SIG-M5 treated with dmso at 0.1 percent for 504 hours (cell line): Measurements from ENCODE around the gene ATXN8OS.
"Not testable (repeated sequence)": the region's sequence is repeated elsewhere in the genome, so short reads cannot be mapped to it uniquely, and the experiment has no call there.

Source experiments
- DNase-seq: peaks from one replicate; lab custom pipeline; 2025; ENCODE audit not compliant: unreplicated experiment; lab: John Stamatoyannopoulos, UW

The ATXN8OS gene

DNA sequence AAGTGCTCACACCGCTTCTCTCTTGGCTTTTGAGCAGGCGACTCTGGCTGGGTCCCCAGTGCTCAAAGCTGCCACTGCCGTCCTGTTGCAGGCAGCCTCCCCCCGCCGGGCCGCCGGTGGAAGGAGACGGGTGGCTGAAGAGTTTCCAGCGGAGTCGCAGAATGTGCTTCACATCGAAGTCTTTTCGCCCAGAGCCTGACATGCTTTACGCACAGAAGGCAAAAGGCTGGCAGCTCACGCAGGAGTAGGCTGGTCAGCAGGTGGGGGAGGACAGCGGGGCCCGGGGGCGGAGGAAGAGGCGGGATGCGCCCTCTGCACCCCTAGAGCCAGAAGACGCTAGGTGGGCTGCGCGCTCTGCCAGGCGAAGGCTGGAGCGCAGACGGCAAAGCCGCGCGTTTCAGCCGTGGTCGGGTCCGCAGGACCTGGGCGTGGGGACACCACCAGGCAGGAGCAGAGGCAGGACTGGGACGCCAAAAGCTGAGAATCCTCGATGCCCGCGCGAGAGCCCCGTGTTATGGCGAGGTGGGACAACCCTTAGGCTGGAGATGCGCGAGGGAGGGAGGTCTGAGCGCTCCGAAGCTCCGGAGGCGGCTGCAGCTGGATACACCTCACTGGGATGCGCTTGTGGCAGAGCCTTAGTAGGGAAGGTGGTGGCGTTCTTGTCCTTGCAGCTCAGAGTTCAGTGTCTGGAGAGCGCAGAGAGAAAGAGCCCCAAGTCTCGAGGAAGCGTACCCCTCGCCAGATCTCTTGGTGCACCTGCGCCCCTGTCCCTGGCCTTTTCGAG lies at the start of gene ATXN8OS:
Gene ATXN8OS, plus strand, starts transcription at position 329 of the 784 bp plus-strand sequence.
- DNase-seq, result no peak

- DNase-seq, result no peak
These were observed 27.6 kb upstream of the ATXN8OS start for GRCh38 chr13:70080012-70080411.

GRCh38 chr13:70087247-70087646 lies 20.4 kb upstream of the ATXN8OS start:
- DNase-seq, result no peak

GRCh38 chr13:70088926-70089325 lies 18.7 kb upstream of the ATXN8OS start:
- DNase-seq, result no peak

- no peak for DNase-seq
These were observed 17.4 kb upstream of the ATXN8OS start for GRCh38 chr13:70090036-70090723.

DNA sequence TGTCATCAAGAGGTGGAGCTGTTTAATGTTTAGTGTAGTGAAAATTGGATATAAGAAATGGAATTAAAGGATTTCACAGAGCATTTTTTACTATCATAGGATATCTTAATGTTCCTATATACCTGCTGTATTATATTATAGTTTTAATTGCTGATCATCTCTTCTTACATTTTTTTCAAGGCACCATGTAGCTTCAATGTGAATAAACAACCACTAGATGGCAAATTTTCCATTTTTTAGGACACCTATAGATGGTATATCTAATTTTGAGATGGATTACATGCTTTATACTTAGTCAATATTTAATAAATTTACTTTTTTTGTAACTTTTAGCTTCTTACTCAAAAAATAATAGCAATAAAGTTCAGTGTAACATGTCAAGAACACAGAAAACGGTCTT lies 9.0 kb upstream of the ATXN8OS start:
- DNase-seq, result peak; percentile 15

DNA sequence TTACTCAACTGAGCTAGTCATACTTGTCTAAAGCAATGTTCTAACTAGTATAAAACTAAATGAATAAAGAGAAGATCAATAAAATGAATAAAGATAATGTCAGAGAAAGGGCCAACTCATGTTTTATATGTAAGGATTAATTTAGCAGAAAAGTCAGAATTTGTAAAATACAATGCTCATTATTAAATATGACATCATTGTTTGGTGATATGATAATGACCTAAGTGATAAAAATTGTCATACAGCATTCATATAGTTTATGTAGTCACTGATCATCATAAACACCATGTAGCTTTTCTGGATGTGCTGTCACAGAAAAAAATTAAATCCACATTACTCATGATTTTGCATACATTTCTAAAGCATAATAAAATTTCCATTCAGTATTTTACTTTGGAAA lies 3.1 kb upstream of the ATXN8OS start:
- DNase-seq, result no peak

GRCh38 chr13:70107125-70107497 lies 515 bp upstream of the ATXN8OS start:
- DNase-seq, result no peak

GRCh38 chr13:70108356-70109105 lies 905 bp downstream of the ATXN8OS start, which contains the start of gene KLHL1:
KLHL1 (minus strand) TSS chr13:70108452; CDS start chr13:70107699, 753 bp downstream.
- no peak for DNase-seq

- no peak for DNase-seq
These were observed 9.8 kb downstream of the ATXN8OS start for GRCh38 chr13:70117338-70117905.

- DNase-seq, result no peak
These were observed 18.1 kb downstream of the ATXN8OS start for GRCh38 chr13:70125693-70126092.

GRCh38 chr13:70128098-70128497 lies 20.5 kb downstream of the ATXN8OS start:
- DNase-seq, result no peak

DNA sequence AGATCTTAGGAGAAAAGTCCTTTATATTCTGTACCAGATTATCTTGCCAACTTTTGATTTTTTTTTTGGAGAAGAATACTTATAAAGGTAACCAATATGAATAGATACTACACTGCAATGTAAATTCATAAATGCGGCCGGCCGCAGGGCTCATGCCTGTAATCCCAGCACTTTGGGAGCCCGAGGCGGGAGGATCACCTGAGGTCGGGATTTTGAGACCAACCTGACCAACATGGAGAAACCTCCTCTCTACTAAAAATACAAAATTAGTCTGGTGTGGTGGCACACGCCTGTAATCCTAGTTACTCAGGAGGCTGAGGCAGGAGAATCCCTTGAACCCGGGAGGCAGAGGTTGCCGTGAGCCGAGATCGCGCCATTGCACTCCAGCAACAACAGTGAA lies 35.0 kb downstream of the ATXN8OS start:
- not testable (repeated sequence) for DNase-seq

DNA sequence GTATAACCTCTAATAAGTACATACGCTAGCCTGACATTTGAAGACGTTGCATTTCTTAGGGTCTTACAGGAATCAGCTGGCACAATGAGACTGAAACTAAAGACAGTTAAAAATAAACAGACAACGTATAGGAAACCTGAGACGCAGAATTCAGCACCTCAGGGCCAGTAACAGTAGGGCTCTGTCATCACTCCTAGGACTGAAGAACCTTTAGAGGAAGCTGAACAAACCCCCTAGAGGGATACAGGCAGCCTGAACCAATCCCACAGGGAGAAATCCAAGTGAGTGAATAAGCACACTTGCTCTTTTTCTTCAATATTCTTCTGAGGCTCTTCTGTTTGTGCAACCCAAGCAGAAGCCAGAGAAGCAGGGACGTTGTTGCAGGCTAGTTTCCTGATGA lies 54.5 kb downstream of the ATXN8OS start:
- no peak for DNase-seq

DNA sequence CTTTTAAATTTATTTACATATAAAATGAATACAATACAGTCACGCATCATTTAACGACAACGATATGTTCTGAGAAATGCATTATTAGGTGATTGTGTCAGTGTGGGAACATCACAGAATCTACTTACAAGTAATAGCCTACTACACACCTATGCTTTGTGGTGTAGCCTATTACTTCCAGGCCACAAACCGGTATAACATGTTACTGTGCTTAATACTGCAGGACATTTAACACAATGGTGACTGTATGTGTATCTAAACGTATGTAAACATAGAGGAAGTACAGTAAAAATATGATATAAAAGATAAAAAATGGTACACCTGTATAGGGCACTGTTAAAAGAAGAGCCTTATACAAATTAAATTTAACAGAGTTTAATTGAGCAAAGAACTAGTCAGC lies 63.1 kb downstream of the ATXN8OS start:
- peak; percentile 14 for DNase-seq

- no peak for DNase-seq
These were observed 63.5 kb downstream of the ATXN8OS start for GRCh38 chr13:70171151-70171550.

GRCh38 chr13:70172946-70173597 lies 65.4 kb downstream of the ATXN8OS start:
- no peak for DNase-seq

GRCh38 chr13:70173598-70173959 lies 66.0 kb downstream of the ATXN8OS start:
- no peak for DNase-seq

DNA sequence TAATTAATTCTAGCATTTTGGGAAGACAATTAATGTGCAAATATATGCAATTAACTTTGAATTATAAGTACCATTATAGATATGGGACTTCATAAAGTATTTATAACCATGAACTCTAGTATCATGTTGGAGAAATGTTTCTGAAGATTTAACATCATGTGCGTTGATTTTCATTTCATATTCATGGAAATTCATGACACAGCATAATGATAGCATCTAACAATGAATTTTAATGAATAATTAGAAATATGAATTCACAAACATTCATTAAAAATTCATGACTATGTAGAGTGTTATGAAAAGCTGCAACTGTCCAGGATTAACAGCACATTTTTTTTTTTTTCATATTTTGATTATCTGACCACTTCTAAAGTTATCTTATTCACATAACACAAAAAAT lies 70.7 kb downstream of the ATXN8OS start:
- no peak for DNase-seq
